Measurements from ENCODE around the gene PRKACA. TPM values are rescaled to one million over a fixed set of nuclear protein-coding genes. Genes with fewer than 3 reads are reported as not detected.

The PRKACA gene
- total and polyA plus RNA-seq, 3 experiments from 2014 or later: 1.5 to 81.0 (median 77.3) TPM

DNA sequence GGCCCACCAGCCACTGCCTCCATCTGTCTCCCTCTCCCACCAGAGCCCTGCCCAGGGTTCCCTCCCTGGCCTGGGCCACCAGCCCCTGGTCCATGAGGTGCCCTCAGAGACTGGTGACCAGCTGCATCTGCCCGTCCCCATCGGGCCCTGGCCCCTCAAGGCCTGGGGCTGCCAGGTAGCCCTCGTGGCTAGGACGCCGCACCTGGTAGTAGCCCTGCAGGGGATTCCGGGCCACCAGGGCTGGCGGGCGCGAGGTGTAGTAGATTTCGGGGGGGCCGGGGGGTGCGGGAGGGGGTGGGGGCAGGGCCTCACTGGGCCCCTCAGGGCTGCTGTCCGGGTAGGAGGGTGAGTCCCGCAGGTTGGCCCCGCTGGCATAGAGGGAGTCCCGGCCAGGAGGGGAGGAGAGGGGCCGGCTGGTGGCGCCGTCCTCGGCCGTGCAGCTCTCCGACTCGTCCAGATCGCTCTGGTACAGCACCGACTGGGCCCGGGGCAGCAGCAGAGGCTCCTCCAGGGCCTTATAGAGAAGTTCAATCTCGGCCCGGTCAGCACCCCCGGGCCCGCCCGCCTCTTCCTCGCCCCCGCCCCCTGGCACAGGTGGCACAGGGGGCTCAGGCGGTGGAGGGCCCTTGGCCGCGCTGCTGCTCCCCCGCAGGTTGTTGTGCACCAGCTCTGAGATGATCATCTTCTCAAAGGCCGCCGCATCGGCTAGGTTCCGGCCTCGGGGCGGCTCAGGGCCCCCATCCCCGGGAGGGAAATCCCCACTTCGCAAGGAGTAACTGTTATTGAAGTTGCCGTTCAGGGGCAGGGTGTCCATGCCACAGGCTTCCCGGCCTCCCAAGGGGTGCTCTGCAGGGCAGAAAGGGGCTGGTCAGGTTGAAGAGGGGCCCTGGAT is 33.5 kb upstream of the PRKACA start:
- Histone ChIP-seq H3K4me3 (ENCODE audit: low read length) (no peak overlapping the region), H3K36me3 (ENCODE audit: insufficient read depth, low read length) (no peaks in the 10 kb centered on the region), H3K27me3 (ENCODE audit: insufficient read depth, low read length, poor library complexity, severe bottlenecking) (no peaks in the 10 kb centered on the region), H3K27ac (ENCODE audit: low read depth, low read length) (no peak overlapping the region), H3K4me1 (ENCODE audit: insufficient read depth, low read length) (peaks cover 31% of the 10 kb centered on the region), H3K9me3 (ENCODE audit: low read length) (no peaks in the 10 kb centered on the region)
- Mint-ChIP-seq H3K27me3 (no peaks in the 10 kb centered on the region), H3K4me1 (peaks cover 21 to 30% (median 25%) of the 10 kb centered on the region in 3 donors), H3K36me3 (peaks cover 0 to 22% (median 0%) of the 10 kb centered on the region in 3 donors), H3K4me3 (peak overlapping the region in 1 of 7 donors; percentile 26), H3K27ac (peak overlapping the region in 4 of 8 donors; percentile 29 to 99 (median 88)), H3K9me3 (no peaks in the 10 kb centered on the region)
- DNase-seq: no peak
- ChIA-PET CTCF (interaction anchor here (4.4 kb wide), 1 partner anchor 14 kb away, joined by 19 read pairs; the partner anchor contains the start of gene ASF1B), POLR2A (interaction anchor here (1.9 kb wide), 1 partner anchor 17 kb away, joined by 5 read pairs; no protein-coding TSS in a partner anchor)

DNA sequence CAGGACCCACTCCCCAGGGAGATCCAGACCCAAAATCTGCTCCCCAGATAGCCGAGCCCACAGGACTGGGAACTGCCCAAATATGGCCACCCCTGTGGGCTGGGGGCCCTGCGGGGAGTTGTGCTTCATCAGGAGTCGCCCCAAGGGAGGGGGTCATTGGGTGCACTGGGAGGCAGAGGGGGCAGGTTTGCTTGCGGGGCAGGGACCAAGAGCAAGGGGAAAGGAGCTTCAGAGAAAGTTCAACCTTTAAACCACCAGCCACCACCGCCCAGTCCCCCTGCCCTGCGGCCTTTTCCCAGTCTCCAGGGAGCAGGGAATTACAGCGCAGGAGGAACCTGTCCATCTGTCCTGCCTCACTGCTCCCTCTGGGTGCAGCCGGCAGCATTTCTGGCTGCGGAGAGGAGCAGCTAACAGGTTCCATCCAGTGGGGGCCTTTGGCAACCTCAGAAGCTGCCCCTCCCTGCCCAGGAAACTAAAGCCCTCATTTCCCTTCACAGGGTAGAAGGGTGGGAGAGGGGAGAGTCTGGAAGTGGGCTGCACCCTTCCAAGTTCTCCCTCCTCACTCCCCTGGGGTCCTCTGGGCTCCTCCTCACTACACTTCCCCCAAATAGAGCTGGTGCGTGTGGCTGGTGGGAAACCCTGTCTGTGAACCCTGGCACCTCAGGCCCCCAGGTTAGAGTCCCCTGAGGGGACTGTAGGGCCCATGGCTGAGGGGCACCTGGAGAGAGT is 32.6 kb upstream of the PRKACA start:
- Histone ChIP-seq H3K4me1 (ENCODE audit: insufficient read depth, low read length) (peaks cover 31% of the 10 kb centered on the region), H3K27ac (ENCODE audit: low read depth, low read length) (peak overlapping the region; percentile 58), H3K36me3 (ENCODE audit: insufficient read depth, low read length) (no peaks in the 10 kb centered on the region), H3K9me3 (ENCODE audit: low read length) (no peaks in the 10 kb centered on the region), H3K27me3 (ENCODE audit: insufficient read depth, low read length, poor library complexity, severe bottlenecking) (no peaks in the 10 kb centered on the region), H3K4me3 (ENCODE audit: low read length) (peak overlapping the region; percentile 59)
- H3K4me1 Mint-ChIP-seq: peaks cover 21 to 36% (median 32%) of the 10 kb centered on the region in 3 donors
- DNase-seq: no peak
- H3K9me3 Mint-ChIP-seq: no peaks in the 10 kb centered on the region
- H3K36me3 Mint-ChIP-seq: peaks cover 0 to 16% (median 0%) of the 10 kb centered on the region in 3 donors
- no peaks in the 10 kb centered on the region for H3K27me3 Mint-ChIP-seq
- ChIA-PET CTCF (interaction anchor here (0.7 to 4.4 kb wide), 3 partner anchors 13 to 269 kb away, joined by 3 to 19 read pairs (median 3); partner anchors contain the start of gene ASF1B), POLR2A (interaction anchor here (0.7 to 1.9 kb wide), 3 partner anchors 14 to 56 kb away, joined by 3 to 8 read pairs (median 5); partner anchors contain the start of genes ADGRL1 and ASF1B)
- H3K27ac Mint-ChIP-seq: peak overlapping the region in 7 of 8 donors; percentile 85 to 99 (median 97)
- H3K4me3 Mint-ChIP-seq: peak overlapping the region in 6 of 7 donors; percentile 82 to 87 (median 86)

DNA sequence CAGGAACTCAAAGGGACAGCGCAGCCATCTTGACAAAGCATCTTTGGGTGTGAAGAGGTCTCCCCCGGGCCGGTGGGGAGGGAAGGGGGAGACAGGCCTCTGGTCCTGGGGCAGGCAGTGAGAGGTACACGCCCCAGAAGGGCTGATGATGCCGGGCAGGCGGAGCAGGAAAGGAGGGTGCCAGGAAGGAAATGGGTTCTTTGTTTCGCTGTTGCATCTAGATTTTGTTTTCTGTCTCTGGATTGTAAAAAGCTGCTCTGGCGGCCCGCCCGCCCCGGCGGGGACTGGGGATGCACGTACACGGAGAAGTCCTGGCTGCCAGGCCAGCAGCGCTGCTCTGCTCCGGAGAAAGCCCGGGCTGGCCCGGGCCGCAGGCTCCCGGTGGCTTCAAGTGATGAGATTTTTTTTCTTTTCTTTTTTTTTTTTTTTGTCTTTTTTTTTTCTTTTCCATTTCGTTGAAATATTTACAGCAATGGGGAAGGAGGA is 32.0 kb upstream of the PRKACA start:
- Histone ChIP-seq H3K9me3 (ENCODE audit: low read length) (no peaks in the 10 kb centered on the region), H3K4me1 (ENCODE audit: insufficient read depth, low read length) (peaks cover 31% of the 10 kb centered on the region), H3K27me3 (ENCODE audit: insufficient read depth, low read length, poor library complexity, severe bottlenecking) (no peaks in the 10 kb centered on the region), H3K4me3 (ENCODE audit: low read length) (peak overlapping the region; percentile 59), H3K36me3 (ENCODE audit: insufficient read depth, low read length) (no peaks in the 10 kb centered on the region), H3K27ac (ENCODE audit: low read depth, low read length) (peak overlapping the region; percentile 58)
- H3K36me3 Mint-ChIP-seq: peaks cover 0 to 12% (median 0%) of the 10 kb centered on the region in 3 donors
- peak overlapping the region; percentile 85 to 99 (median 97) for H3K27ac Mint-ChIP-seq
- ChIA-PET POLR2A (interaction anchor here (0.7 to 1.9 kb wide), 4 partner anchors 13 to 225 kb away, joined by 3 to 11 read pairs (median 6); partner anchors contain the start of genes ADGRL1 and ASF1B), CTCF (interaction anchor here (0.7 to 4.4 kb wide), 4 partner anchors 13 to 268 kb away, joined by 3 to 19 read pairs (median 4); partner anchors contain the start of gene ASF1B)
- peaks cover 21 to 36% (median 35%) of the 10 kb centered on the region in 3 donors for H3K4me1 Mint-ChIP-seq
- H3K27me3 Mint-ChIP-seq: no peaks in the 10 kb centered on the region
- H3K4me3 Mint-ChIP-seq: peak overlapping the region; percentile 22 to 87 (median 85)
- no peaks in the 10 kb centered on the region for H3K9me3 Mint-ChIP-seq
- peak; percentile 24 to 72 (median 61) for DNase-seq

- no peaks in the 10 kb centered on the region for H3K9me3 ChIP-seq (ENCODE audit: low read length)
- ChIA-PET CTCF (interaction anchor here (0.8 to 4.4 kb wide), 5 partner anchors 12 to 242 kb away, joined by 3 to 19 read pairs (median 4); partner anchors contain the start of gene ASF1B), POLR2A (interaction anchor here (0.7 to 1.9 kb wide), 4 partner anchors 12 to 226 kb away, joined by 4 to 11 read pairs (median 6); partner anchors contain the start of gene ASF1B)
- peaks cover 31% of the 10 kb centered on the region for H3K4me1 ChIP-seq (ENCODE audit: insufficient read depth, low read length)
- H3K27ac Mint-ChIP-seq: peak overlapping the region; percentile 85 to 99 (median 97)
- peak overlapping the region; percentile 22 to 87 (median 85) for H3K4me3 Mint-ChIP-seq
- DNase-seq: no peak
- no peaks in the 10 kb centered on the region for H3K27me3 ChIP-seq (ENCODE audit: insufficient read depth, low read length, poor library complexity, severe bottlenecking)
- peak overlapping the region; percentile 59 for H3K4me3 ChIP-seq (ENCODE audit: low read length)
- no peaks in the 10 kb centered on the region for H3K9me3 Mint-ChIP-seq
- no peaks in the 10 kb centered on the region for H3K36me3 ChIP-seq (ENCODE audit: insufficient read depth, low read length)
- peaks cover 21 to 36% (median 35%) of the 10 kb centered on the region in 3 donors for H3K4me1 Mint-ChIP-seq
- no peaks in the 10 kb centered on the region for H3K27me3 Mint-ChIP-seq
- peak overlapping the region; percentile 58 for H3K27ac ChIP-seq (ENCODE audit: low read depth, low read length)
- H3K36me3 Mint-ChIP-seq: peaks cover 0 to 12% (median 0%) of the 10 kb centered on the region in 3 donors
Measured at GRCh38 chr19:14148751-14149410, 31.3 kb upstream of the PRKACA start.

DNA sequence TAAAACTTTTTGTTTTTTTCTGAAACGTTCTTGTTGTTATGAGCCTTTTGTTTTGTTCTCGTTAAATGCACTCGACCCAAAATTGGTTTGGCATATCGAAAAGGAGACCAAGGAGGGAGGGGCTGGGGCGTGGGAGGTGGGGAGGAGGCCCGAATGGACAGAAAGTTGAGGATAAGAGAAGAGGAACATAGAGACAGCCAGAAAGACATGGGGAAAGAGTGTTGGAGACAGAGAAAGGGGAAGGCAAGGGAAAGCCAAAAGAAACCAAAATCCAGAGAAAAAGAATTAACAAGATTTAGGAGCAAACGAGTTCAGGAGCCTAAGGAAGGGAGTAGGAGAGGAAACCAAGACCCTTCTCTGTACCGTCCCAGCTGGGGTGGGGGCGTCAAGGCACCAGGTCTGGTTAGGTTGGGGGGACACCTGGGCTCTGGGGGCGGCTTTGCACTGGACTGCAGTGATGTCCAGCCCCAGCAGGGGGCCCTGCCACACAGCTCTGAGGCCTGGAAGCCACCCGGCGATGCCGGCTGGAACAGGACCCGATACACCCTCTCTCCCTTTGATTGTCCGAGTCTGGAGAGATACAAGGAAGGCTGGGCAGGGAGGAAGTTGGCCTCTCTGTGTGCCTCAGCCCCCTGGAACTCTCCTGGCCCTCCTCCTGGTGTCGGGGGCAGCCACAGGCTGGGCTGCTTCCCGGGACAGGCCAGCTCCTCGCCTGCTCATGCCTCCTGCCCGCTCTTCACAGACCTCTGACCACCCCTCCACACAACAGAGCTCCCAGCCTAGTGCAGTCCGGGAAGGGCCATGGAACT is 30.4 kb upstream of the PRKACA start:
- Histone ChIP-seq H3K27ac (ENCODE audit: low read depth, low read length) (peak overlapping the region; percentile 35), H3K27me3 (ENCODE audit: insufficient read depth, low read length, poor library complexity, severe bottlenecking) (no peaks in the 10 kb centered on the region), H3K36me3 (ENCODE audit: insufficient read depth, low read length) (no peaks in the 10 kb centered on the region), H3K4me1 (ENCODE audit: insufficient read depth, low read length) (peaks cover 31% of the 10 kb centered on the region), H3K9me3 (ENCODE audit: low read length) (no peaks in the 10 kb centered on the region), H3K4me3 (ENCODE audit: low read length) (no peak overlapping the region)
- CTCF ChIA-PET: interaction anchor here (0.8 to 3.5 kb wide), 6 partner anchors 9 to 243 kb away, joined by 3 to 19 read pairs (median 4); partner anchors contain the start of gene ASF1B
- Mint-ChIP-seq H3K9me3 (no peaks in the 10 kb centered on the region), H3K4me1 (peaks cover 21 to 36% (median 35%) of the 10 kb centered on the region in 3 donors), H3K36me3 (peaks cover 0 to 10% (median 0%) of the 10 kb centered on the region in 3 donors), H3K27ac (peak overlapping the region; percentile 85 to 99 (median 97)), H3K27me3 (no peaks in the 10 kb centered on the region), H3K4me3 (peak overlapping the region in 6 of 7 donors; percentile 25 to 89 (median 48))
- POLR2A ChIA-PET: interaction anchor here (1.1 kb wide), 1 partner anchor 11 kb away, joined by 4 read pairs; the partner anchor contains the start of gene ASF1B
- peak in 4 of 5 donors; percentile 30 to 56 (median 44) for DNase-seq

- H3K4me3 ChIP-seq (ENCODE audit: low read length): no peak overlapping the region
- CTCF ChIA-PET: interaction anchor here (3.5 kb wide), 1 partner anchor 10 kb away, joined by 19 read pairs; the partner anchor contains the start of gene ASF1B
- Mint-ChIP-seq H3K36me3 (peaks cover 0 to 6% (median 0%) of the 10 kb centered on the region in 3 donors), H3K27me3 (no peaks in the 10 kb centered on the region), H3K4me3 (no peak overlapping the region), H3K9me3 (no peaks in the 10 kb centered on the region), H3K27ac (peak overlapping the region in 3 of 8 donors; percentile 19 to 66 (median 52)), H3K4me1 (peaks cover 19 to 47% (median 41%) of the 10 kb centered on the region in 3 donors)
- no peaks in the 10 kb centered on the region for H3K36me3 ChIP-seq (ENCODE audit: insufficient read depth, low read length)
- peaks cover 38% of the 10 kb centered on the region for H3K4me1 ChIP-seq (ENCODE audit: insufficient read depth, low read length)
- DNase-seq: no peak
- no peak overlapping the region for H3K27ac ChIP-seq (ENCODE audit: low read depth, low read length)
- H3K9me3 ChIP-seq (ENCODE audit: low read length): no peaks in the 10 kb centered on the region
- H3K27me3 ChIP-seq (ENCODE audit: insufficient read depth, low read length, poor library complexity, severe bottlenecking): no peaks in the 10 kb centered on the region
- POLR2A ChIA-PET: no interaction called here
Measured at GRCh38 chr19:14146789-14147216, 29.2 kb upstream of the PRKACA start.
